COR-L47 (cell line): ENCODE measurements around the gene ERICH4.
"Not testable (repeated sequence)": the region's sequence is repeated elsewhere in the genome, so short reads cannot be mapped to it uniquely, and the experiment has no call there.

Experiments
- DNase-seq: peaks from one replicate; lab custom pipeline; 2025; lab: John Stamatoyannopoulos, UW

The ERICH4 gene

DNA sequence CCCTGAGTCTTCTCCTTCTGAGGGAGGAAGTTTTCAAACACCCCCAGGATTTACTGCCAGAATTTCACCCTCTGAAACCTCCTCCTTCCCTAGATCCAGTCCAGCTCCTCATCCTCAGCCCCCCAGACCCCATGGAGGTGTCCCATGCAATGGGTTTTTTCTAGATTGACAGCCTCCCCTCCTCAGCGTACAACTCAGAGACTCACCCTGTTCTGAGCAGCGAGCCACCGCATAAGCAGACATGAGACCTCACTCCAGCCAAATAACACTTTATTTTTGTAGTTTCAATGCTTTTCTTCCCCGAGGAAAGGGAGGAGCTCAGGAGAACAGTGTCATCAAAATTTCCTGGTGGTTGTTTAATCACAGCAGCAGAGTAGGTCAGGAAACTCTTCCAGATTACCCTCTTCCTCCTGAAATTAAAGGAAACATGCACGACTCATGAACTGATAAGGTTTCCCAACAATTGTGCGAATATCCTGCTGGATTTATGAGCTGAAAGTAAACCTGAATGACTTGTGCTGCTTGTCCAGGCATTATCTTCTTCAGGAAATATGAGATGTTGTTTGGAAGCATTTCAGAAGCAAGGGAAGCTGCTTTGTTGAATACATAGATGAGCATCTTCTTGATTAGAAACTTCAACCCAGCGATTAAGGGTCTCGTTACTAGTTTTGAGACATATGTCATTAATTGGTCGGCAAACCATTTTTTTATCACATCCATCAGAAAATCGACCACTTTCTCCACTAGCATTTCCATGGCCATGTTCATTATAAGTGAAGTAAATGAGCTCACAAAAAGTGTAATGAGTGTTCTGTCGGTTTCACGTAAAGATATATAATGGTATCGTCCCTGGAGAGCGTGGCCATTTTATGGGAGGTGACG, 36.2 kb downstream of the ERICH4 start:
- DNase-seq = no peak

DNA sequence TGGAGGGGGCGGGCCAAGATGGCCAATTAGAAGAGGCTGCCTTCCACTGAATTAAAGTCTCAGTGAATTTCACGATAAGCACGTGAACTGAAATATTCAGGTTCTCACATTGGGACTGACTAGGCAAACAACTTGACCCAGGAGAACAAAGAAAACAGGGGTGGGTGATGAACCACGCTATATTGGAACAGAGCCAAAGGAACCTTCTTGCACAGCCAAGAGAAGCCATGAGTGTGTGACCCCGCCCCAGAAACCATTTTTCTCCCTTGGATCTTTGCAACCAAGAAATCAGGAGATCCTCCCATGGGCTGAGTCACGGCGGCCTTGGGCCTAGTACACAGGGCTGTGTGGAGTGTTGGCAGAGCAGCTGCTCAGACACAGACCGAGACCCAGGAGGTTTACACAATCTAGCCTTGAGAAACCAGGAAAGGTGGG, 36.8 kb downstream of the ERICH4 start:
- no peak for DNase-seq

DNA sequence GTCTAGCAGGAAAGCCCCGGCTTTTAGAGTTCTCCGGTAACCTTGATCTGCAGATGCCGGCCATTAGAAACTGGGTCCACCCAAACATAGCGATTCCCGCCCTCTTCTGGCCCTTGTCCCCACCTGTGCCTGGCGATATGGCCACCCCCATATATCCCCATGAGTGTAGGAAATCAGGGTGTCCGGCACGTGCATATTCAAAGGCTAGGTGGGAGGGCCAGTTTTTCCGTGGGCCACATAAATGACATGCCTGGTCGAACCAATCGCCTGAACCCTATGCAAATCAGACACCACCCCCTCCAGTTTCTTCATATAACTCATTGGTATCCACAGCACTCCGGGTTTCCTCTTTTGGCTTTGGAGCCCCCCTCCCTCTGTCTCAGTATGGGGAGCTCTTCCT, 37.4 kb downstream of the ERICH4 start:
- no peak for DNase-seq

DNA sequence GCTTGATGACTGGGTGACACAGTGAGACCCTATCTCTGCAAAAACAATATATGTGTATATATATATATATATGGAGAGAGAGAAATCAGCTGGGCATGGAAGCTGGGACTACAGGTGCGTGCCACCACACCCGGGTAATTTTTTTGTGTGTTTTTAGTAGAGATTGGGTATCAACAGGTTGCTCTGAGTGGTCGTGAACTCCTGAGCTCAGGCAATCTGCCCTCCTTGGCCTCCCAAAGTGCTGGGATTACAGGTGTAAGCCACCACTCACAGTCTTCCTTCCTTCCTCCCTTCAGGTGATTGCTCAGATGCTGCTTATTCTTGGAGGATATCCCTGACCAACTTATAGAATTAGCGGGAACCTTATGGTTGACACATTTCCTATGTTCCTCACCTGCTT, 41.9 kb downstream of the ERICH4 start:
- DNase-seq = no peak

DNA sequence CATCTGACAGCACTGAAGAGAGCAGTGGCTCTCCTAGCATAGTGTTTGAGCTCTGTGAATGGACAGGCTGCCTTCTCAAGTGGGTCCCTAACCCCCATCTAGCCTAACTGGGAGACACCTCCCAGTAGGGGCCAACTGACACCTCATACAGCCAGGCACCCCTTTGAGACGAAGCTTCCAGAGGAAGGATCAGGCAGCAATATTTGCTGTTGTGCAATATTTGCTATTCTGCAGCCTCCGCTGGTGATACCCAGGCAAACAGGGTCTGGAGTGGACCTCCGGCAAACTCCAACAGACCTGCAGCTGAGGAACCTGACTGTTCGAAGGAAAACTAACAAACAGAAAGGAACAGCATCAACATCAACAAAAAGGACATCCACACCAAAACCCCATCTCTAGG, 44.0 kb downstream of the ERICH4 start:
- DNase-seq = not testable (repeated sequence)

DNA sequence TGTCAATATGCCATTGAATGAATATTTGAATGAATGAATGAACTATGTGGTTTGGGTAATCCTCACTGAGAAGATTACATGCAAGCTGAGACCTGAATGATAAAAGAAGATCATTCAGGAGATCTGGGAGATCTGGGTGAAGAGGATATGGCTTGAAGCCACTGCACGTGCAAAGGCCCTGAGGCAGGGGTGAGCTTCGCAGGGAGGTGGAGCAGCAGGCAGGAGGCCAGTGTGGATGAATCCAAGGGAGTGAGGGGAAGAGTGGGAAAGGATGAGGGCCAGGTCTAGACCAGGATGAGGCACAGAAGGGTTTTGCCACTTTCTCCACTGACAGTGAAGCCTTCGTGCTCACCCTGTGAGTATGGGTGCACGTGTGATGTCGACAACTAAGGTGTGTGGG, 49.9 kb downstream of the ERICH4 start:
- DNase-seq = no peak
